Parathyroid adenoma (tissue), 2 donors: ENCODE results near the gene CD34.

Experiments
- H2AFZ ChIP-seq: fragments of 300-600 bp; sonication (generic); one replicate; pipeline ENCODE4 v1.7.0; 2017; ENCODE audit warnings: antibody characterized with exemption, mild to moderate bottlenecking
- H3K27ac ChIP-seq: fragments of 300-600 bp; sonication (generic); one replicate; pipeline ENCODE4 v1.7.0; 2017
- H3K27me3 ChIP-seq: fragments of 300-600 bp; sonication (generic); one replicate; pipeline ENCODE4 v1.7.0; 2017; ENCODE audit warnings: low read length; ENCODE audit not compliant: control insufficient read depth, insufficient read depth
- H3K36me3 ChIP-seq: fragments of 300-600 bp; sonication (generic); one replicate; pipeline ENCODE4 v1.7.0; 2017; ENCODE audit warnings: low read length; ENCODE audit not compliant: control insufficient read depth, insufficient read depth
- H3K4me1 ChIP-seq: fragments of 300-600 bp; sonication (generic); one replicate; pipeline ENCODE4 v1.7.0; 2017; ENCODE audit warnings: control low read depth
- H3K4me2 ChIP-seq: fragments of 300-600 bp; sonication (generic); one replicate; pipeline ENCODE4 v1.7.0; 2017; ENCODE audit warnings: low read length
- H3K4me3 ChIP-seq: fragments of 300-600 bp; sonication (generic); one replicate; pipeline ENCODE4 v1.7.0; 2017; ENCODE audit warnings: low read depth, low read length
- H3K79me2 ChIP-seq: fragments of 300-600 bp; sonication (generic); one replicate; pipeline ENCODE4 v1.7.0; 2017; ENCODE audit warnings: control low read depth
- H3K9ac ChIP-seq: fragments of 300-600 bp; sonication (generic); one replicate; pipeline ENCODE4 v1.7.0; 2017; ENCODE audit warnings: mild to moderate bottlenecking
- H3K9me3 ChIP-seq: fragments of 300-600 bp; sonication (generic); one replicate; pipeline ENCODE4 v1.7.0; 2017; ENCODE audit warnings: low read length; ENCODE audit not compliant: control insufficient read depth
- TF ChIP-seq, protein P1 (sequence below): fragments of 300-600 bp; sonication (generic); IDR thresholded peaks from one replicate; pipeline ENCODE4 v1.7.0; 2017; ENCODE audit warnings: antibody characterized with exemption, mild to moderate bottlenecking
- donor health status: primary hyperparathyroidism.

Gene CD34

DNA sequence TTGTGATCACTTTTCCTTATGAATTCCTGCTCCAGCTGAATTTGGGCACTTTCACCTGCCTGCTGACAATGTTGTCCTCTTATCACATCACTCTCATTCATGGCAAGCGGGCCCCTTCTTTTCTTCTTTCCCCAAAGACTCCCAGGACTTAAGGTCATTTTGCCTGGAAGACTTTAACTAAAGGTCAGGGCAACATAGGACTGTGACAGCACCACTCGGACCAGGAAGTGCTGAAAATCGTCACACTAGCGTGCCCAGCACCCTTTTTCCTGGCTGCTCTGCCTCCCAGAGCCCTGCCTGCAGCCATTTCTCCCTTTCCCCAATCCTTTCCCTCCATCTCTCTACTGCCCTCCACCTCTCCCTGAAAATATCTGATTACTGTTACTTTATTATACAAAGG, 35.4 kb downstream of the CD34 start:
- TF ChIP-seq, protein P1, sequence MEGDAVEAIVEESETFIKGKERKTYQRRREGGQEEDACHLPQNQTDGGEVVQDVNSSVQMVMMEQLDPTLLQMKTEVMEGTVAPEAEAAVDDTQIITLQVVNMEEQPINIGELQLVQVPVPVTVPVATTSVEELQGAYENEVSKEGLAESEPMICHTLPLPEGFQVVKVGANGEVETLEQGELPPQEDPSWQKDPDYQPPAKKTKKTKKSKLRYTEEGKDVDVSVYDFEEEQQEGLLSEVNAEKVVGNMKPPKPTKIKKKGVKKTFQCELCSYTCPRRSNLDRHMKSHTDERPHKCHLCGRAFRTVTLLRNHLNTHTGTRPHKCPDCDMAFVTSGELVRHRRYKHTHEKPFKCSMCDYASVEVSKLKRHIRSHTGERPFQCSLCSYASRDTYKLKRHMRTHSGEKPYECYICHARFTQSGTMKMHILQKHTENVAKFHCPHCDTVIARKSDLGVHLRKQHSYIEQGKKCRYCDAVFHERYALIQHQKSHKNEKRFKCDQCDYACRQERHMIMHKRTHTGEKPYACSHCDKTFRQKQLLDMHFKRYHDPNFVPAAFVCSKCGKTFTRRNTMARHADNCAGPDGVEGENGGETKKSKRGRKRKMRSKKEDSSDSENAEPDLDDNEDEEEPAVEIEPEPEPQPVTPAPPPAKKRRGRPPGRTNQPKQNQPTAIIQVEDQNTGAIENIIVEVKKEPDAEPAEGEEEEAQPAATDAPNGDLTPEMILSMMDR: no peak
- no peak overlapping the region for H3K4me2 ChIP-seq
- H2AFZ ChIP-seq: no peak overlapping the region
- no peak overlapping the region for H3K9ac ChIP-seq
- no peaks in the 10 kb centered on the region for H3K27me3 ChIP-seq
- no peak overlapping the region for H3K4me3 ChIP-seq
- no peaks in the 10 kb centered on the region for H3K36me3 ChIP-seq
- H3K9me3 ChIP-seq: no peaks in the 10 kb centered on the region
- peaks cover 20% of the 10 kb centered on the region for H3K79me2 ChIP-seq
- H3K4me1 ChIP-seq: peaks cover 10% of the 10 kb centered on the region
- H3K27ac ChIP-seq: no peak overlapping the region

- Histone ChIP-seq H3K4me3 (no peak overlapping the region), H3K9me3 (no peaks in the 10 kb centered on the region), H2AFZ (peak overlapping the region; percentile 83), H3K9ac (no peak overlapping the region), H3K79me2 (peaks cover 29% of the 10 kb centered on the region), H3K27ac (no peak overlapping the region), H3K27me3 (no peaks in the 10 kb centered on the region), H3K4me2 (no peak overlapping the region), H3K36me3 (no peaks in the 10 kb centered on the region), H3K4me1 (peaks cover 10% of the 10 kb centered on the region)
- TF ChIP-seq, protein P1: no peak
Measured at GRCh38 chr1:207873055-207873890, 37.7 kb downstream of the CD34 start.

DNA sequence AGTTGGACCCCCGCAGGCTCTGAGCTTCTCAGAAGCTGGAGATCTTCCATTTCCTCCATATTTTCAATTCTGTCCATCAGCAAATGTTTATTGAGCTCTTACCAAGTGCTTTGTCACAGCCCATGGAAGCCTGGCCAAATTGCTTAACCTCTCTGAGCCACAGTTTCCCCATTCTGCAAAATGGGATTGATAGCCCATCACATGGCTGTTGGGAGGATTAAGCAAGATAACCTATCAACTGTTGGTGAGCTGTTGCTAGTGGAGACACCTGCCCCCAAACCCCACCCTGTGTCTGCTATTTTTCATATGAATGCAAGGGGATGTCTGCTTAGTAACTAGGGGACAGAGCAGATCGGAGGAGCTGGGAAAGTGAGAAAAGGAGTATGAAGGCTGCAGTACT, 38.3 kb downstream of the CD34 start:
- H2AFZ ChIP-seq: peak overlapping the region; percentile 83
- H3K79me2 ChIP-seq: peaks cover 32% of the 10 kb centered on the region
- H3K36me3 ChIP-seq: no peaks in the 10 kb centered on the region
- H3K4me2 ChIP-seq: no peak overlapping the region
- no peak overlapping the region for H3K27ac ChIP-seq
- no peak overlapping the region for H3K9ac ChIP-seq
- no peaks in the 10 kb centered on the region for H3K9me3 ChIP-seq
- TF ChIP-seq, protein P1: no peak
- no peaks in the 10 kb centered on the region for H3K27me3 ChIP-seq
- peaks cover 11% of the 10 kb centered on the region for H3K4me1 ChIP-seq
- no peak overlapping the region for H3K4me3 ChIP-seq

- no peaks in the 10 kb centered on the region for H3K36me3 ChIP-seq
- H3K27me3 ChIP-seq: no peaks in the 10 kb centered on the region
- H3K4me1 ChIP-seq: peaks cover 18% of the 10 kb centered on the region
- H2AFZ ChIP-seq: peak overlapping the region; percentile 76
- H3K27ac ChIP-seq: no peak overlapping the region
- TF ChIP-seq, protein P1: no peak
- H3K4me3 ChIP-seq: no peak overlapping the region
- H3K79me2 ChIP-seq: peaks cover 43% of the 10 kb centered on the region
- no peak overlapping the region for H3K4me2 ChIP-seq
- no peaks in the 10 kb centered on the region for H3K9me3 ChIP-seq
- H3K9ac ChIP-seq: no peak overlapping the region
Measured at GRCh38 chr1:207871117-207871649, 39.7 kb downstream of the CD34 start.
